Osteoblast (primary cell): Measurements from ENCODE around the gene CSF2RB. TPM values are rescaled to one million over a fixed set of nuclear protein-coding genes. Genes with fewer than 3 reads are reported as not detected.
A peak's percentile ranks its signal among the peaks of the same experiment; 100 is the strongest.

ENCODE experiments used
- DNase-seq: peaks from one replicate; pipeline ENCODE4 v3.0.0; 2011; ENCODE audit warnings: low spot score, mixed read lengths; ENCODE audit not compliant: insufficient read length; ENCODE audit errors: missing footprints
- H2AFZ ChIP-seq: 2 replicates; pipeline ENCODE4 v1.6.0; 2011; ENCODE audit warnings: mild to moderate bottlenecking, low read length
- H3K27ac ChIP-seq: 2 replicates; pipeline ENCODE4 v1.5.1; 2011; ENCODE audit warnings: mild to moderate bottlenecking, low read depth, low read length, moderate library complexity
- H3K27me3 ChIP-seq: 2 replicates; pipeline ENCODE4 v1.6.0; 2012; ENCODE audit warnings: mild to moderate bottlenecking, control low read depth, inconsistent platforms, low read length, moderate library complexity; ENCODE audit not compliant: insufficient read depth
- H3K36me3 ChIP-seq: 2 replicates; pipeline ENCODE4 v1.5.1; 2011; ENCODE audit warnings: mild to moderate bottlenecking, low read length, control low read depth, moderate library complexity; ENCODE audit not compliant: insufficient read depth
- H3K4me1 ChIP-seq: 2 replicates; pipeline ENCODE4 v1.5.1; 2011; ENCODE audit warnings: mild to moderate bottlenecking, low read length, control low read depth, moderate library complexity; ENCODE audit not compliant: insufficient read depth
- H3K4me2 ChIP-seq: 2 replicates; pipeline ENCODE4 v1.6.0; 2011; ENCODE audit warnings: mild to moderate bottlenecking, low read length; ENCODE audit not compliant: insufficient read depth
- H3K4me3 ChIP-seq: fragments of 200-600 bp; sonication (generic); 3 replicates; pipeline ENCODE4 v1.5.1; 2012; ENCODE audit warnings: mild to moderate bottlenecking, low read length, inconsistent platforms; ENCODE audit not compliant: insufficient read depth
- H3K79me2 ChIP-seq: 2 replicates; pipeline ENCODE4 v1.6.0; 2012; ENCODE audit warnings: mild to moderate bottlenecking, low read length, control low read depth, inconsistent platforms; ENCODE audit not compliant: insufficient read depth
- H3K9me3 ChIP-seq: 2 replicates; pipeline ENCODE4 v1.5.1; 2011; ENCODE audit warnings: low read depth, low read length, control low read depth
- H4K20me1 ChIP-seq: 2 replicates; pipeline ENCODE4 v1.6.0; 2012; ENCODE audit warnings: mild to moderate bottlenecking, low read length, control low read depth; ENCODE audit not compliant: insufficient read depth
- total RNA-seq: library from RNA; depleted of rRNA; stranded (reverse); fragments of >200 nt; gene quantifications from 2 replicates; pipeline ENCODE4 v1.2.3, GENCODE V29; 2012
- TF ChIP-seq, protein P1 (sequence below): IDR thresholded peaks from 2 replicates; pipeline ENCODE4 v1.5.1; 2011; ENCODE audit warnings: mild to moderate bottlenecking, low read depth, low read length, moderate library complexity; ENCODE audit errors: extremely low read depth

Gene CSF2RB
- total RNA-seq, 1 donor = 1.1 TPM

DNA sequence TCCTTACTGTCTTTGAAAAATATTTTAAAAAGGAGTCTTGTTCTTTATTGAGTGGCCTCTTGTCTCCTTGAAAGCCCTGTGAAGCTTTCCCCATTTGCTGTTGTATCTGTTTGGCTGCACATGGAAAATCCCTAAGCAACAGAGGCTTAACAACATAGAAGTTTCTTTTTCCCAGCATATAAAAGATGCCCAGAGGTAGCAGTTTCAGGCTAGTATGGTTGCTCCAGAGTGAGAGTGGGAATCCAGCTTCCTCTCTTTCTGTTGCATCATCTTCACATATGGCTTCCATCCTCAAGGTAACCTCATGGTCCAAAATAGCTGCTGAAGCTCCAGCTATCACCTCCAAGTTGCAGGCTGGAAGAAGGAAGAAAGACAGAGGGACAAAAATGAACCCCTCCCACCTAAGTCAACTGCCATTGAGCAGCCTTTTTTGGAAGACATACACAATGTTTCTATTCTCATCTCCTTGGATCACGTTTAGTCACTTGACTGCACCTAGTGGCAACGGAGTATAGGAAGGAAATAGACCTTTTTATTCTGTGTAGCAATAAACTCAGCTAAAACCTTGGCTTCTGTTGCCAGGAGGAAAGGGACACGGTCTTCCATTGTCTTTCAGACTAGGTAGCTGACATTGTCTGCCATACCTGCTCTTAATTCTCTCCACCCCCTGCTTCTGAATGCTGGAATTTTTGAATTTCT, 5.3 kb downstream of the CSF2RB start:
- no peaks in the 10 kb centered on the region for H3K36me3 ChIP-seq
- no peak overlapping the region for H2AFZ ChIP-seq
- no peak overlapping the region for H3K4me3 ChIP-seq
- no peak overlapping the region for H3K4me2 ChIP-seq
- H3K27ac ChIP-seq = no peak overlapping the region
- peak; percentile 18 for DNase-seq
- H3K4me1 ChIP-seq = no peaks in the 10 kb centered on the region
- TF ChIP-seq, protein P1, sequence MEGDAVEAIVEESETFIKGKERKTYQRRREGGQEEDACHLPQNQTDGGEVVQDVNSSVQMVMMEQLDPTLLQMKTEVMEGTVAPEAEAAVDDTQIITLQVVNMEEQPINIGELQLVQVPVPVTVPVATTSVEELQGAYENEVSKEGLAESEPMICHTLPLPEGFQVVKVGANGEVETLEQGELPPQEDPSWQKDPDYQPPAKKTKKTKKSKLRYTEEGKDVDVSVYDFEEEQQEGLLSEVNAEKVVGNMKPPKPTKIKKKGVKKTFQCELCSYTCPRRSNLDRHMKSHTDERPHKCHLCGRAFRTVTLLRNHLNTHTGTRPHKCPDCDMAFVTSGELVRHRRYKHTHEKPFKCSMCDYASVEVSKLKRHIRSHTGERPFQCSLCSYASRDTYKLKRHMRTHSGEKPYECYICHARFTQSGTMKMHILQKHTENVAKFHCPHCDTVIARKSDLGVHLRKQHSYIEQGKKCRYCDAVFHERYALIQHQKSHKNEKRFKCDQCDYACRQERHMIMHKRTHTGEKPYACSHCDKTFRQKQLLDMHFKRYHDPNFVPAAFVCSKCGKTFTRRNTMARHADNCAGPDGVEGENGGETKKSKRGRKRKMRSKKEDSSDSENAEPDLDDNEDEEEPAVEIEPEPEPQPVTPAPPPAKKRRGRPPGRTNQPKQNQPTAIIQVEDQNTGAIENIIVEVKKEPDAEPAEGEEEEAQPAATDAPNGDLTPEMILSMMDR = no peak
- peaks cover 3% of the 10 kb centered on the region for H3K27me3 ChIP-seq
- H4K20me1 ChIP-seq = no peaks in the 10 kb centered on the region
- no peaks in the 10 kb centered on the region for H3K9me3 ChIP-seq
- no peaks in the 10 kb centered on the region for H3K79me2 ChIP-seq

DNA sequence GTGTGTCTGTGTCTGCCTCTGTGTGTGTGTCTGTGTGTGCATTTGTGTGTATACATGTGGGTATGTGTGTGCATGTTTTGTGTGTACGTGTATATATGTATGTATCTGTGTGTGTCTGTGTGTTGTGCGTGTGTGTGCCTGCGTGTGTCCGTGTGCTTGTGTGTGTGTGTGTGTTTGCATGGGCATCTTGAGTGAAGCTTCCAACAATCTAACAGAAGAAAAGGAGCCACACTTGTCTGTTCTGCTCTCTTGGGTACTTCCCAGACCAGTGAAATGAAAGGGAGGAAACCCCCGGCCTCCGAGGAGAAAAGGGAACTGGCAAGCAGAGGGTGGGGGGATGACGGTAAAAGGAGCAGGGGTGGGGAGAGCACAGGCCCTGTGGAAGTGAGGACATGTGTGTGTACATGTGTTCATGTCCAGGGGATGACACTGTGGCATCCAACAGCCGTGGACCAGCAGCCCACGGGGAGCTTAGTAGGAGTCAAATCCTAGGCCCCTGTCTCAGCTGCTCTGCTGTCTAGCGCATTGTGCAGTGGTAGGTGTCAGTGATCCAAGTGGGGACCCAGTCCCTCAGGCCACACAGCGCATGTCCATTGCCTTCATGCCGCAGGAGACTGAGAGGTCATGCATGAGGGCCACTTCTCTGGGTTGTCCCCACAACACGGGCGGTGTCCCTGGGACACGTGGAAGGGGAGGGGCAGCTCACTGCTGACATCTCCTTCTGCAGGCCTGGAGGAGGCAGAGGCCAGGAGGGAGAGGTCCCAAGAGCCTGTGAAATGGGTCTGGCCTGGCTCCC, 8.1 kb downstream of the CSF2RB start:
- no peak overlapping the region for H3K4me3 ChIP-seq
- H3K79me2 ChIP-seq = no peaks in the 10 kb centered on the region
- H4K20me1 ChIP-seq = no peaks in the 10 kb centered on the region
- no peaks in the 10 kb centered on the region for H3K36me3 ChIP-seq
- no peak overlapping the region for H2AFZ ChIP-seq
- H3K27me3 ChIP-seq = peaks cover 3% of the 10 kb centered on the region
- DNase-seq = peak; percentile 35
- no peak overlapping the region for H3K4me2 ChIP-seq
- TF ChIP-seq, protein P1 = no peak
- no peaks in the 10 kb centered on the region for H3K9me3 ChIP-seq
- no peak overlapping the region for H3K27ac ChIP-seq
- H3K4me1 ChIP-seq = peaks cover 3% of the 10 kb centered on the region

DNA sequence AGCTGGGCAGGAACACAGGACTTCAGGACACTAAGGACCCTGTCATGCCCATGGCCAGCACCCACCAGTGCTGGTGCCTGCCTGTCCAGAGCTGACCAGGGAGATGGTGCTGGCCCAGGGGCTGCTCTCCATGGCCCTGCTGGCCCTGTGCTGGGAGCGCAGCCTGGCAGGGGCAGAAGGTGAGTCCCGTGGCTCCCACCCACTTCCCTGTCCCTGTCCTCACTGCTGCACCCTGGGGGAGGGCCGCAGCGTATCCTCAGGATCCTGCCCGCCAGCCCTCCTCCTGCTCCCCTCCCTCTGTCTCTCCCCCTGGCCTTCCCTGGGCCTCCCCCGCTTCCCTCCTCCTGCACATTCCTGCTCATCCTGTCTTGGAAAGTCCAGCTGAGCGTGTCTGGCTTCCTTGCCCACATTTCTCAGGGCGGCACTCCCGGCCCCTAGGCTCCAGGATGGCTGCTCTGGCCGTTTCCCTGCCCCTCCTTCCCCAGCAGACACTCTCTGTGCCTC, 8.7 kb downstream of the CSF2RB start:
- H3K27me3 ChIP-seq = peaks cover 3% of the 10 kb centered on the region
- no peaks in the 10 kb centered on the region for H3K9me3 ChIP-seq
- peak; percentile 54 for DNase-seq
- no peaks in the 10 kb centered on the region for H3K79me2 ChIP-seq
- TF ChIP-seq, protein P1 = no peak
- peaks cover 3% of the 10 kb centered on the region for H3K4me1 ChIP-seq
- no peak overlapping the region for H3K27ac ChIP-seq
- no peak overlapping the region for H3K4me3 ChIP-seq
- no peak overlapping the region for H3K4me2 ChIP-seq
- H3K36me3 ChIP-seq = no peaks in the 10 kb centered on the region
- no peak overlapping the region for H2AFZ ChIP-seq
- H4K20me1 ChIP-seq = no peaks in the 10 kb centered on the region

DNA sequence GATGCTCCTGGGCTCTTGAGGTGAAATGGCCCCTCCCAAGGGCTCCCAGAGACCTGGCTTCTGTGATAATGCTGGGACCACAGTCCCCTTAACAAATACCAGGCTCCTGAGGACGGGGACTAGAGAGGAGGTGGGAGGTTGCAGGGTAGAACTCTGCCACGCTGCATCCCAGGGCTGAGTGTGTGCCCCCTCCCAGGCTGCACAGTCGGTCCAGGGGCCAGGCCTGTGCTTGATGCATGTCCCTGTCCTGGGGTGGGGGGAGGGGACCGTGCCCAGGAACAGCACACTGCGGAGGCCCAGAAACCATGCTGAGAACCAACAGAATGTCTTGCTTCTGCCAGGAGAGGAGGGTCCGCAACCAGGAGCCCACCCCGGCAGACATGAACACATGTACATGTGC, 9.3 kb downstream of the CSF2RB start:
- Histone ChIP-seq H2AFZ (no peak overlapping the region), H3K4me2 (no peak overlapping the region)

More for the DNA sequence above, 9.3 kb downstream of the CSF2RB start:
- TF ChIP-seq, protein P1 = no peak
- no peaks in the 10 kb centered on the region for H3K79me2 ChIP-seq
- H3K36me3 ChIP-seq = no peaks in the 10 kb centered on the region
- no peak overlapping the region for H3K27ac ChIP-seq
- peaks cover 6% of the 10 kb centered on the region for H3K27me3 ChIP-seq
- peaks cover 3% of the 10 kb centered on the region for H3K4me1 ChIP-seq
- peak; percentile 45 for DNase-seq
- H4K20me1 ChIP-seq = no peaks in the 10 kb centered on the region
- H3K9me3 ChIP-seq = no peaks in the 10 kb centered on the region
- H3K4me3 ChIP-seq = no peak overlapping the region
